Measurements from ENCODE around the gene TAF1B. TPM values are rescaled to one million over a fixed set of nuclear protein-coding genes. Genes with fewer than 3 reads are reported as not detected.

TAF1B gene
- total and polyA plus RNA-seq, 10 of the 15 experiments (the other 5 are each of a cell fraction or from before 2014, with no cell fraction given): 8.1 to 18.3 (median 12.4) TPM

- TF ChIP-seq NKRF (conservative IDR thresholded peaks at IDR 0.05) (peak; percentile 50; the same call in 1 of the 2 replicates), DPF2 (IDR thresholded peaks at IDR 0.05) (peak; percentile 47; the same call in 1 of the 2 replicates), YBX1 (IDR thresholded peaks at IDR 0.05) (no peak), IKZF1 (conservative IDR thresholded peaks at IDR 0.05) (peak; percentile 64), CEBPZ (IDR thresholded peaks at IDR 0.05; ENCODE audit: low read depth, low read length) (no peak), NR2F1 (conservative IDR thresholded peaks at IDR 0.05) (peak; percentile 36; the same call in 1 of the 2 replicates), BHLHE40 (IDR thresholded peaks at IDR 0.05; ENCODE audit: borderline replicate concordance in 1 of 2, low read depth in 2 of 2, low read length in 1 of 2) (peak; percentile 51 to 74; a peak in 2 of 4 replicates), SMC3 (IDR thresholded peaks at IDR 0.05; ENCODE audit: borderline replicate concordance, low read length) (no peak), ZNF274 (IDR thresholded peaks at IDR 0.05; ENCODE audit: insufficient read depth, insufficient read length) (no peak), RAD51 (IDR thresholded peaks at IDR 0.05) (no peak), YY1 (IDR thresholded peaks at IDR 0.05; ENCODE audit: low read depth, low read length) (0 out of 2 replicates have a peak, but pooled peaks have one; percentile 36), ZZZ3 (IDR thresholded peaks at IDR 0.05; ENCODE audit: control insufficient read depth, insufficient read length, low read depth) (no peak), RB1 (IDR thresholded peaks at IDR 0.05; ENCODE audit: borderline replicate concordance) (no peak), SIN3A (IDR thresholded peaks at IDR 0.05; ENCODE audit: low read depth, low read length) (no peak), PAX5 (IDR thresholded peaks at IDR 0.05; ENCODE audit: borderline replicate concordance, low read depth, low read length) (no peak; the same call in 1 of the 2 replicates), IRF3 (IDR thresholded peaks at IDR 0.05) (0 out of 2 replicates have a peak, but pooled peaks have one; percentile 31), RBBP5 (conservative IDR thresholded peaks at IDR 0.05) (no peak), IKZF2 (IDR thresholded peaks at IDR 0.05) (no peak), RELB (IDR thresholded peaks at IDR 0.05; ENCODE audit: low read depth) (no peak), FOXK2 (IDR thresholded peaks at IDR 0.05) (no peak)
- TF ChIP-seq, protein P1, sequence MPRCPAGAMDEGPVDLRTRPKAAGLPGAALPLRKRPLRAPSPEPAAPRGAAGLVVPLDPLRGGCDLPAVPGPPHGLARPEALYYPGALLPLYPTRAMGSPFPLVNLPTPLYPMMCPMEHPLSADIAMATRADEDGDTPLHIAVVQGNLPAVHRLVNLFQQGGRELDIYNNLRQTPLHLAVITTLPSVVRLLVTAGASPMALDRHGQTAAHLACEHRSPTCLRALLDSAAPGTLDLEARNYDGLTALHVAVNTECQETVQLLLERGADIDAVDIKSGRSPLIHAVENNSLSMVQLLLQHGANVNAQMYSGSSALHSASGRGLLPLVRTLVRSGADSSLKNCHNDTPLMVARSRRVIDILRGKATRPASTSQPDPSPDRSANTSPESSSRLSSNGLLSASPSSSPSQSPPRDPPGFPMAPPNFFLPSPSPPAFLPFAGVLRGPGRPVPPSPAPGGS (IDR thresholded peaks at IDR 0.05; ENCODE audit: borderline replicate concordance, insufficient read depth, low read depth, low read length, poor library complexity, severe bottlenecking): no peak
Observed at GRCh38 chr2:9950521-9951271, 107.4 kb downstream of the TAF1B start (continued).

Measured in GM12878 (cell line).